ENCODE data around the gene DYNLRB1. TPM values are rescaled to one million over a fixed set of nuclear protein-coding genes. Genes with fewer than 3 reads are reported as not detected.

DYNLRB1 gene
- total RNA-seq, 1 experiment from 2014 or later = 177 TPM

DNA sequence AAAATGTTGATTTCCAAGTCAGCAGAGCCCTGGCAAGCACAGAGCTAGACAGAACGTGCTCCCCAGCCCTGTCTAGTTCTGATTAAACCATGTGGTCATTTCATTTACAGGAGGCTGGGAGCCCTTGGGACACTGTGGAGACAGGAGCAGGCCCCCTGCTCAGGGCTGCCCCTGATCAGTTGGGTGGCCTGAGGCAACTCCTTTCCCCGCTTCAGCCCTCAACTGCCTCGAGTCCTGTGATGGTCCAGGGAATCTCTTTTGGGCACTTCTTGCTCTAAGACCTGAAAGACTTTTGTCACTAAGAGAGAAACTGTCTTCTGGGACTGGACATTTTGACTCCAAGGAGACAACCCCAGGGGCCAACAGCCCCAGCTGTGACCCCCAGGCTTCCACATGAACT lies 13.5 kb downstream of the DYNLRB1 start:
- H3K79me2 ChIP-seq (ENCODE audit: low read length) = peaks cover 24% of the 10 kb centered on the region
- BruUV-seq (replicated peaks) = no TSS peak

DNA sequence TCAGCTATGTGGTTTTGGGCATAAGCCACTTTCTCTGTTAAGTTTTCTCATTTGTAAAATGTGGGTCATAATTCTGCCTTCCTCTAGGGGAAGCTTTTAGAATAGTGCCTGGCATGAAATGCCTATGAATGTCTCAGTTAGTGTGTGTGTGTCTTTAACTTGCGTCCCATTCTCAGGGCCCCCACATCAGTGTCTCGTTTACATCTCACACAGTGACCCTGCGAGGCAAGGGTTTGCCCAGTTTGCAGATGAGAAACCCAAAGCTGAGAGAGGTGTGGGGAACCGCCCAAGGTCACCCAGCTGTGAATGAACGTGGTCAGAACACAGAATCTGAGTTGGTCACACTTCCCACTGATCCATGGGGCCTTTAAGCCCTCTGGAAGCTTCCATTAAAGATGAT lies 14.1 kb downstream of the DYNLRB1 start:
- no peak for ATAC-seq
- H3K79me2 ChIP-seq (ENCODE audit: low read length) = peaks cover 19% of the 10 kb centered on the region; the same call in 1 of the 2 replicates
- peaks cover 39% of the 10 kb centered on the region for H3K36me3 ChIP-seq (ENCODE audit: low read depth, low read length)
- H3K9ac ChIP-seq (ENCODE audit: low read length) = no peak overlapping the region
- no peak overlapping the region for H2AFZ ChIP-seq (ENCODE audit: low read length)
- H3K4me2 ChIP-seq (ENCODE audit: low read length) = no peak overlapping the region
- H3K9me2 ChIP-seq (replicated peaks; ENCODE audit: low read length) = no peaks in the 10 kb centered on the region
- intact Hi-C loops (cut with micrococcal nuclease) = no loop called here
- no TSS peak for BruUV-seq (replicated peaks)
- no peak for TF ChIP-seq EZH2phosphoT487 (IDR thresholded peaks at IDR 0.05; ENCODE audit: borderline replicate concordance, low read length)
- TF ChIP-seq, protein P1, sequence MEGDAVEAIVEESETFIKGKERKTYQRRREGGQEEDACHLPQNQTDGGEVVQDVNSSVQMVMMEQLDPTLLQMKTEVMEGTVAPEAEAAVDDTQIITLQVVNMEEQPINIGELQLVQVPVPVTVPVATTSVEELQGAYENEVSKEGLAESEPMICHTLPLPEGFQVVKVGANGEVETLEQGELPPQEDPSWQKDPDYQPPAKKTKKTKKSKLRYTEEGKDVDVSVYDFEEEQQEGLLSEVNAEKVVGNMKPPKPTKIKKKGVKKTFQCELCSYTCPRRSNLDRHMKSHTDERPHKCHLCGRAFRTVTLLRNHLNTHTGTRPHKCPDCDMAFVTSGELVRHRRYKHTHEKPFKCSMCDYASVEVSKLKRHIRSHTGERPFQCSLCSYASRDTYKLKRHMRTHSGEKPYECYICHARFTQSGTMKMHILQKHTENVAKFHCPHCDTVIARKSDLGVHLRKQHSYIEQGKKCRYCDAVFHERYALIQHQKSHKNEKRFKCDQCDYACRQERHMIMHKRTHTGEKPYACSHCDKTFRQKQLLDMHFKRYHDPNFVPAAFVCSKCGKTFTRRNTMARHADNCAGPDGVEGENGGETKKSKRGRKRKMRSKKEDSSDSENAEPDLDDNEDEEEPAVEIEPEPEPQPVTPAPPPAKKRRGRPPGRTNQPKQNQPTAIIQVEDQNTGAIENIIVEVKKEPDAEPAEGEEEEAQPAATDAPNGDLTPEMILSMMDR (conservative IDR thresholded peaks at IDR 0.05; ENCODE audit: low read depth, low read length) = no peak
- TF ChIP-seq EZH2 (IDR thresholded peaks at IDR 0.05; ENCODE audit: low read length, unreplicated experiment) = no peak
- ChIA-PET POLR2A (ENCODE audit: unreplicated experiment) (no interaction called here), CTCF (no interaction called here)
- H3F3A ChIP-seq (ENCODE audit: low read length, unreplicated experiment) = peaks cover 2% of the 10 kb centered on the region
- no peaks in the 10 kb centered on the region; the same call in 1 of the 2 replicates for H4K20me1 ChIP-seq (ENCODE audit: low read length)
- H3K27me3 ChIP-seq (ENCODE audit: low read length) = no peaks in the 10 kb centered on the region
- peaks cover 14% of the 10 kb centered on the region for H3K4me1 ChIP-seq (ENCODE audit: insufficient read depth, low read length)
- H3K9me3 ChIP-seq (ENCODE audit: low read length) = no peaks in the 10 kb centered on the region
- H3K27ac ChIP-seq (ENCODE audit: low read length) = no peak overlapping the region
- no peak overlapping the region for H3K4me3 ChIP-seq (ENCODE audit: low read length)
- no peak for DNase-seq

More for the DNA sequence above, 13.5 kb downstream of the DYNLRB1 start:
- ChIA-PET CTCF (no interaction called here), POLR2A (ENCODE audit: unreplicated experiment) (no interaction called here)
- H3K27me3 ChIP-seq (ENCODE audit: low read length) = no peaks in the 10 kb centered on the region
- peaks cover 20% of the 10 kb centered on the region for H3K4me1 ChIP-seq (ENCODE audit: insufficient read depth, low read length)
- H3K9me2 ChIP-seq (replicated peaks; ENCODE audit: low read length) = no peaks in the 10 kb centered on the region
- no peak overlapping the region for H3K4me3 ChIP-seq (ENCODE audit: low read length)
- ATAC-seq (no peak), DNase-seq (no peak)
- no peak overlapping the region for H3K4me2 ChIP-seq (ENCODE audit: low read length)
- no peak overlapping the region for H2AFZ ChIP-seq (ENCODE audit: low read length)
- peaks cover 5% of the 10 kb centered on the region for H3F3A ChIP-seq (ENCODE audit: low read length, unreplicated experiment)
- intact Hi-C loops (cut with micrococcal nuclease) = no loop called here
- no peak overlapping the region for H3K9ac ChIP-seq (ENCODE audit: low read length)
- H4K20me1 ChIP-seq (ENCODE audit: low read length) = no peaks in the 10 kb centered on the region; the same call in 1 of the 2 replicates
- no peak for TF ChIP-seq EZH2 (IDR thresholded peaks at IDR 0.05; ENCODE audit: low read length, unreplicated experiment)
- TF ChIP-seq, protein P1 (conservative IDR thresholded peaks at IDR 0.05; ENCODE audit: low read depth, low read length) = no peak
- TF ChIP-seq EZH2phosphoT487 (IDR thresholded peaks at IDR 0.05; ENCODE audit: borderline replicate concordance, low read length) = no peak
- no peaks in the 10 kb centered on the region for H3K9me3 ChIP-seq (ENCODE audit: low read length)
- peaks cover 39% of the 10 kb centered on the region for H3K36me3 ChIP-seq (ENCODE audit: low read depth, low read length)
- no peak overlapping the region for H3K27ac ChIP-seq (ENCODE audit: low read length)

DNA sequence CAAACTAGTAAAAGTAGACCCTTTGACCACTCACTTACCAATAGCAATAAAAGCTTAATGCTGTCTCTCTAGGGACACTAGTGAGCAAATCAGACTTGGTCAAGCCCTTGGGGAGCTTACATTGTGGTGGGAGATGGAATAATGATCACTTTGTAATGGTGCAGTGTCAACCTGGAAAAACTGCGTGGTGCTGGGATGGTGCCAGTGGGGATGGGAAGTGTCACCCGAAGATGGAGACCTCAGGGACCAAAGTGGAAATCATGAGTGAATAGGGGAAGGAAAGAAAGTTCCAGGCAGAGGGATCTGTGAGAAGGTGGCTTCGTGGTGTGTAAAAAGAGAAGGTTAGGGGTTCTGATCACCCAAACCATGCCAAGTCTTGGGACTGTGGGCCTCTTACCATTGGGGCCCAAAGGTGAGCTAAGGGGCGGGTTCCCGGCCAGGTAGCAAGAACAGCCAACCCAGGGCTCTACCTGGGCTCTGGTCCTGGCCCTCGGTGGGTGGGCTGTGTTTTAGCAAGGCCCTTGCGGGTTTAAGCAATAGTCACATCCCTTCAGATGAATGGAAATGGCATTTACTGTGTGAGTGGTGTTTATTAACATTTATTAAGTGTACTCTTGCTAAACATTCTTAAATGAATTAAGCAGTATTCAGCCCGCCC lies 15.5 kb downstream of the DYNLRB1 start:
- no peak overlapping the region for H2AFZ ChIP-seq (ENCODE audit: low read length)
- H3F3A ChIP-seq (ENCODE audit: low read length, unreplicated experiment) = no peaks in the 10 kb centered on the region
- peaks cover 14% of the 10 kb centered on the region; the same call in 1 of the 2 replicates for H3K79me2 ChIP-seq (ENCODE audit: low read length)
- POLR2A ChIA-PET (ENCODE audit: unreplicated experiment) = no interaction called here
- H3K36me3 ChIP-seq (ENCODE audit: low read depth, low read length) = peaks cover 41% of the 10 kb centered on the region
- peaks cover 4% of the 10 kb centered on the region for H3K4me1 ChIP-seq (ENCODE audit: insufficient read depth, low read length)
- H4K20me1 ChIP-seq (ENCODE audit: low read length) = no peaks in the 10 kb centered on the region
- H3K9me2 ChIP-seq (replicated peaks; ENCODE audit: low read length) = no peaks in the 10 kb centered on the region
- H3K27me3 ChIP-seq (ENCODE audit: low read length) = no peaks in the 10 kb centered on the region
- H3K4me2 ChIP-seq (ENCODE audit: low read length) = no peak overlapping the region
- ATAC-seq = no peak
- TF ChIP-seq, protein P1 (conservative IDR thresholded peaks at IDR 0.05; ENCODE audit: low read depth, low read length) = no peak
- TF ChIP-seq EZH2 (IDR thresholded peaks at IDR 0.05; ENCODE audit: low read length, unreplicated experiment) (no peak), EZH2phosphoT487 (IDR thresholded peaks at IDR 0.05; ENCODE audit: borderline replicate concordance, low read length) (no peak)
- no TSS peak for BruUV-seq (replicated peaks)
- H3K27ac ChIP-seq (ENCODE audit: low read length) = no peak overlapping the region
- DNase-seq = no peak
- H3K9me3 ChIP-seq (ENCODE audit: low read length) = no peaks in the 10 kb centered on the region
- no peak overlapping the region for H3K9ac ChIP-seq (ENCODE audit: low read length)
- CTCF ChIA-PET = no interaction called here
- no peak overlapping the region for H3K4me3 ChIP-seq (ENCODE audit: low read length)
- intact Hi-C loops (cut with micrococcal nuclease) = no loop called here
